ENCODE measurements around the gene MIGA2.

DNA sequence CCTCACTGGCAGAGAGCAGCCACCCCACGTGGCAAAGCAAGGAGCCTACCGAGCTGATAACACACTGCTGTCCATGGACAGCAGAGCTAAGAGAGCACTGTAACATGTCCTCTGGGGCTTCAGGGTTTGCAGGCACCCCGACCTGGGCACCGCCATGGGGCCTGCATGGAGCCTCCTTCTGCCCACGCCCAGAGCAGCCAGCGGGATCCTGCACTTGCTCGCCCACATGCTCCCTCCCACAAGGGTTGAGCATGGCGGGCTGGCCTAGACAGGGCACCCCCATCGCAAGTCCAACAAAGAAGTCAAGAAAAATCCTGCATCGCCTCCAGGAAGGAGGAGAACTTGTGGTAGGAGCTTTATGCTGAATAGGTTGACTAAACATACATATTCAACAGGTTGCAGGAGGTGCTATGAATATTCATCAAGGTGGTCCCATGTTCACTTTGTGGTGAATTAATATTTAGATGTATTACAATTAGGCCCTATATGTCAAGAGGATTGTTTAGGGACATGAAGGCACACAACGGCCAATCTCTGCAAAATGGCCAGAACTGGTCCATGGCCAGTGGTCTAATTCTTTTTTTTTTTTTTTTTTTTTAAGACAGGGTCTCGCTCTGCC is 3.8 kb upstream of the MIGA2 start:
- TF ChIP-seq, protein P1, sequence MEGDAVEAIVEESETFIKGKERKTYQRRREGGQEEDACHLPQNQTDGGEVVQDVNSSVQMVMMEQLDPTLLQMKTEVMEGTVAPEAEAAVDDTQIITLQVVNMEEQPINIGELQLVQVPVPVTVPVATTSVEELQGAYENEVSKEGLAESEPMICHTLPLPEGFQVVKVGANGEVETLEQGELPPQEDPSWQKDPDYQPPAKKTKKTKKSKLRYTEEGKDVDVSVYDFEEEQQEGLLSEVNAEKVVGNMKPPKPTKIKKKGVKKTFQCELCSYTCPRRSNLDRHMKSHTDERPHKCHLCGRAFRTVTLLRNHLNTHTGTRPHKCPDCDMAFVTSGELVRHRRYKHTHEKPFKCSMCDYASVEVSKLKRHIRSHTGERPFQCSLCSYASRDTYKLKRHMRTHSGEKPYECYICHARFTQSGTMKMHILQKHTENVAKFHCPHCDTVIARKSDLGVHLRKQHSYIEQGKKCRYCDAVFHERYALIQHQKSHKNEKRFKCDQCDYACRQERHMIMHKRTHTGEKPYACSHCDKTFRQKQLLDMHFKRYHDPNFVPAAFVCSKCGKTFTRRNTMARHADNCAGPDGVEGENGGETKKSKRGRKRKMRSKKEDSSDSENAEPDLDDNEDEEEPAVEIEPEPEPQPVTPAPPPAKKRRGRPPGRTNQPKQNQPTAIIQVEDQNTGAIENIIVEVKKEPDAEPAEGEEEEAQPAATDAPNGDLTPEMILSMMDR (IDR thresholded peaks at IDR 0.05) = no peak
- no peak for TF ChIP-seq POLR2A (IDR thresholded peaks at IDR 0.05)
